Right ventricle myocardium inferior (tissue), 1 donor: ENCODE measurements around the gene KRTAP5-1. TPM values are rescaled to one million over a fixed set of nuclear protein-coding genes. Genes with fewer than 3 reads are reported as not detected.

Experiments
- ATAC-seq: fragments of 200-7000 bp; cut with Tn5 transposase; one replicate; pipeline ENCODE4 v1.9.1; 2020; ENCODE audit warnings: mild to moderate bottlenecking, moderate library complexity
- DNase-seq: peaks from one replicate; pipeline ENCODE4 v3.0.0; 2021; ENCODE audit errors: missing footprints
- intact Hi-C: fragments of 100-400 bp; cut with DNase I; formaldehyde crosslinking; loops from one replicate; pipeline ENCODE4 v1.11.0; 2022
- total RNA-seq: library from RNA; stranded (reverse); fragmentation: NEBNext Ultra II Directional; extraction: Animal tissue kit (Norgen Biotek cat#: 25700); gene quantifications from one replicate; pipeline ENCODE4 v1.2.1, GENCODE V29; 2021
- donor health status: DM: no; HTN: yes; CAD: no; lungs with severe emphysema.

The KRTAP5-1 gene
- total RNA-seq, 1 donor from 2014 or later, result not detected

DNA sequence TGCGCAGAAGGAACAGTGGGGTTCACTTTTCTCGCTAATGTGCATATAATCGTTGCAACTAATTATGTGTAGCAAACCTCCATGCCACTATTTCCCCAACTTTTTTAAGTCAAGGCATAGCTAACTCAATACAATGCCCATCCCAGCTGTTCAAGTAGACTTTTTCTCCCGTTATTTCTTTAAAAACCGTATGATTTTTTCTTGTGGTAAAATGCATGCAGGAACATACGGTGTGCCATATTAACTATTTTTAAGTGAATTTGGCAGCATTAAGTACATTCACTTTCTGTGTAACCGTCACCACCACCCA is 10.2 kb downstream of the KRTAP5-1 start:
- DNase-seq (no peak), ATAC-seq (no peak)
- intact Hi-C loops, result loop anchor here (1.0 to 5.0 kb wide), 3 partner anchors 29 to 373 kb away; no protein-coding TSS in a partner anchor

DNA sequence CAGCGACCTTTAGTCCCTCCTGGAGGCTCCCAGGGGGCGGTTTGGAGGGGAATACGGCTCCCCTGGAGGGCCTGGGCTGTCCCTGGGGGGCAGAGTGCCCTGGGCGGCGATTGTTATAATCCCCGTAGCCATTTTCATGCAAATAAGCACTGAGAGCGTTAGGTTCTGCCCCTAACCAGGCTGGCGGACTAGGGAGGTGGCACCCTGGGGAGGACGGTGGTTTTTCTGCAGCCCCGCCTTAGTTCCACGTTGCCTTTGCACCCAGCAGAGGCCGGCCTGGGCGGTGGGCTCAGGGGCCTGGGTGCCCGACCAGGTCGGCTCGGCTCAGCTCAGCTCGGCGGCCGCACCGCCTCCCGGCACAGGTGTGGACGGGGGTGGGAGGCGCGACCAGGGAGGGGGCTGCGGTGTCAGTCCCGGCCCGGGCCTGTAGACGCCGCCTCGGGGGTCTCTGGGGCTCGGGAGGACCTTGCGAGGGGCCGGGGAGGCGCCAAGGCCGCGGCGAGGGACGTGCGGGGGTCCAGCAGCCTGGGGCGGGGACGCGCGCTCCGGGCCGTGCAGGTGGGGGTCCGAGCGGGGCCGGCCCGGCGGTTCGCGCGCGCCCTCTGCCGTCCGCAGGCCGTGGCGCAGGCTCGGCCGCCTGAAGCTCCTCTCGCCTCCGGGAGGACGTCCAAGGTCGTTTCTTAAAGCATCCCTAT is 10.7 kb downstream of the KRTAP5-1 start:
- ATAC-seq (peak; percentile 64), DNase-seq (no peak)
- intact Hi-C loops, result loop anchor here (1.0 to 5.0 kb wide), 3 partner anchors 28 to 372 kb away; no protein-coding TSS in a partner anchor

DNA sequence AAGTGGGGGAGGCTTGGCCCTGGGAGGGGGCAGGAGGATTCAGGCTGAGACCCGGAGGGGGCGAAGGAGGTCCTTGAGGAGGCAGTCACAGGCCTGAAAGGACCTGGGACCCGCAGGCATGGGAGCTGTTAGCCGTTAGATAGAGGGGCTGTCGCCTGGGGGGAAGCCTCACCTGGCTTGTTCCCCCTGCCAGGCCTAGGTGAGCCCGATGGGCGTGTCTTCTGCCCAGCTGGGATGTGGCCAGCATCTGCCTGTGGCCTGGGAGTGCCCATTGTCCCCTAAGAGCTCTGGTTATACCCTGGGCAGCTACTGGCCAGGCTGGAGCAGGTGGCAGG is 11.2 kb downstream of the KRTAP5-1 start:
- intact Hi-C loops, result loop anchor here (1.0 to 5.0 kb wide), 4 partner anchors 15 to 372 kb away; no protein-coding TSS in a partner anchor
- DNase-seq (no peak), ATAC-seq (no peak)

DNA sequence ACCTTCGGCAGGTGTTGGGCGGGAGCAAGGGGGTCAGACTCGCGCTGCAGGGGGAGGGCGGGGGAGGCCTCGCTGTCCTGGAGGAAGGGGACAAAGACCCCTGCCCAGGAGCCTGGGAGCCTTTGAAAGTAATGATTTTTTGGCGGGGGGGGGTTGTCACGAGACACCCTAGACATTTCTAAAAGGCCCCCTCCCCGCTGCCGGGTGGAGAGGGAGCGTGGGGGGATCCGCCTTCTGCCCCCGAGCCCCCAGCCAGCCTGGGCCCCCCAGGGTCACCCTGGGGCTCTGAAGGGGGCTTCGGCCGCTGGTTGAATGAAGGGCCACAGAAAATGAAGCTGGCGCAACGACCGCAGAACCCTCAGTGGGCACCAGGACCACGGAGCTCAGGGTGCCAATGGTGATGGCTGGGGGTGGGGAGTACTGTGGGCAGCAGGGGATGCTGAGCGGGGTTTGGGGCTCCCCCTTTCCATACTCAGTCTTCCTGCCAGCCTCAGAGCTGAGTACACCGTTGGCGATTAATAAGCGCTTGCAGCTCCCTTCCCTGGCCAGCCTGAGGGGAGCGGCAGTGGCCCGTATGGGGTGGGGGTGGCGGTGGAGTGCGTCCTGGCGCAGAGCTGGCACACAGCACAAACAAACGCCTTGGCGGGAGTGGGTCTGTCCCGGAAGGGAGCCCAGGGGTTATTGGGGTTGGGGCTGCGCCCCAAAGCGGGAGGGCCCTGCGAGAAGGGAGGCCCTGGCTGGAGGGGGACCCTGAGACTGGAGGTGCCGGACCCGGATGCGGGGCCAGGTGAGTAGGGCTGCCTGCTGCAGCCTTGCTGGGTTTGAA is 11.8 kb downstream of the KRTAP5-1 start:
- intact Hi-C loops, result loop anchor here (2.0 to 5.0 kb wide), 3 partner anchors 14 to 371 kb away; no protein-coding TSS in a partner anchor
- ATAC-seq, result no peak
- DNase-seq, result no peak

DNA sequence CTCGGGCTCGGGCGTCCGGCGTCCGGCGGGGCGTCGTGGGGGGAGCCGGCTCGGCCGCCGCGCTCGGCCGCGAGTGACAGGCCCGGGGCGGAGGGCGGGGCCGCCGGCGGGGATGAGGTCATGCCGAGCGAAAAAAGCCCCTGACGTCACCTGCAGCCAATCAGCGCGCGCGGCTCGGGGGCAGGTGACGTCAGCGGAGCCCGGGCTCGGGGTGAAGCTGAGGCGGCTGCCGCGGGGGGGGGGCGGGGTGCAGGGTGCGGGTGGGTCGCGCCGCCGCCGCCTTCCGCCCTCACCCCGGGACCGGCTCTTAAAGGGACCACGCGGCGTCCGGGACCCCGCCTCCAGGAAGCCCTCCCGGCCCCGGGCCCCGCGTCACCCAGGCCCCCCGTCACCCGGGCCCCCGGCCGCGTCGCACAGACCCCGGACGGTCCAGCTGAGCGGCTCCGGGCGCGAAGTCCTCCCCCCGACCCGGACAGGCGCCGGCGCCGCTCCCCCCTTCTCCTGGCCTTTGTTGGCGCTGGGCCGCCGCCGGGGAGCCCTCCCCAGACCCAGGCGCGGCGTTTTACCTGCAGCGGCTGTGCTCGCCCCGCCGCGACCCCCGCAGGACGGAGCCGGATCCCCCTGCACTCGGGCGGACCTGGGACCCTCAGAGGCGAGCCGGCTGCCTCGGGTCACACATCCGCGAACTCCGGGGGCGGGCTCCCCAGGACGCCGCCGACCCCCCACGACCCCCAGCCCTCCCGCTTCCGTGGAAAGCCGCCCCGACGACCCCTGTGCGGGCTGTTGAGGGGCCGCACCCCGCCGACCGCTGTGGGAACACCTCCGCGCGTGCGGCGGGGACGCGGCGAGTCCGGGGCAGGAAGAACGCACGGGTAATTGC is 12.6 kb downstream of the KRTAP5-1 start, which contains the start of gene DUSP8:
Gene DUSP8 (minus strand): TSS at position 75 of the 880 bp plus-strand sequence. CDS start 6,445 bp downstream, outside the sequence.
- peak; percentile 95 for DNase-seq
- intact Hi-C loops, result loop anchor here (2.0 to 5.0 kb wide), 3 partner anchors 14 to 370 kb away; no protein-coding TSS in a partner anchor
- ATAC-seq, result peak; percentile 83

DNA sequence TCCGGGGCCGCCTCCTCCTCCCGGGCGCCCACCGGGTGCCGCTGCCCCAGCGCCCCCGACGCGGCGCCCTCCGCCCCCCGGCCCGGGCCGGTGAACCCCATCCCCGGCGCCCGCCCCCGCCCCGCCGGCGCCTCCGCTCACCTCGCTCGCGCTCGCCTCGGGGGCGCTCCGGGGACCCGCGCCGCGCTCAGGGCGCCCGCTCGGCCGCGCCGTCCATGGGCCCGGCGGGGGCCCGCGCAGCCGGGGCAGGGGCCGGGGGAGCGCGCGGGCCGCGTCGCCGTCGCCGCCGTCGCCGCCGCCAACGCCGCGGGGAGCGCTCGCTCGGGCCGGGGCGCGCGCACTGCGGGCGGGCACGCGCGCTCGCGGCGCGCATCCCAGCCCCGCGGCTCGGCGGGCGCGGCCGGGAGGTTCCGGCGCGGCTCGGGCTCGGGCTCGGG is 13.3 kb downstream of the KRTAP5-1 start:
- intact Hi-C loops, result loop anchor here (2.0 to 5.0 kb wide), 3 partner anchors 13 to 369 kb away; no protein-coding TSS in a partner anchor

DNA sequence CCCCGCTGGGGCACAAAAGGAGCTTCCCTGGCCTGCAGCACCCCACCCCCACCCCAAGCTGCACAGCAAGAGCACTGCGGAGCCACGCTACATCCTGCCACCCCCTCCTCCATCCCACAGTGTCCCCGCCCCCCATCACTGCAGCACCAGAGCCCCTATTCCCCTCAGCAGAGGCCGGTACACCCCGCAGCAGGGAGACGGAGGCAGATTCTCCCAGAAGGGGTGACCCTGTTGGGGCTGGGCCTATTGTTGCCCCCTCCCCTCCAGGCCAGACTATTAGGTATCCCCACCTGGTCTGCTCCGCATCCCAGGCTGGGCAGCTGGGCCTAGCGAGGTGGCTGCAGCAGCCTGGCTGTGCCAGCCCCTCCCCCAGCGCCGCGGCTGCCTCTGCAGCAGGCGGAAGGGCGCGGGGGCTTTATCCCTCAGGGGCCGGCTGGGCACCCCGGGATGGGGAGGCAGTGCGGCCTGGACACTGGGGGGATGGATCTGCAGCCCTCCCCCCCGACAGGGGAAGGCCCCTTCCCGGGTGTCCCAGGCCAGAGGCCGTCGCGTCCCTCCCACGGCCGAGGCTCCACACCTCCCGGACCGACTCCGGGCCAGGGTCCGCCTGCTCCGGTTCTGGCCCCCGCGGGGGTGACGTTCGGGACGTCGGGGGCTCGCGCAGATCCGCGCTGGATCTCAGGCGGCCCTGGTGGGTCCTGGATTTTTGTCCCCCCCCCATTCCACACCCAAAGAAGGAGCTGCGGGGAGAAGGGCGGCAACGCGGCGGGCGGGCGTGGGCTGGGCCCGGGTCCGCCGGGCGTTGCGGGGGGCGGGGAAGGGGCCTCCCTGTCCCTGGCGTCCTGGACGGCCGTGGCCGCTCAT is 14.0 kb downstream of the KRTAP5-1 start:
- ATAC-seq (no peak), DNase-seq (no peak)
- intact Hi-C loops, result loop anchor here (5.0 kb wide), 2 partner anchors 259 to 369 kb away; no protein-coding TSS in a partner anchor

More for the DNA sequence above, 13.3 kb downstream of the KRTAP5-1 start:
- DNase-seq (no peak), ATAC-seq (no peak)

DNA sequence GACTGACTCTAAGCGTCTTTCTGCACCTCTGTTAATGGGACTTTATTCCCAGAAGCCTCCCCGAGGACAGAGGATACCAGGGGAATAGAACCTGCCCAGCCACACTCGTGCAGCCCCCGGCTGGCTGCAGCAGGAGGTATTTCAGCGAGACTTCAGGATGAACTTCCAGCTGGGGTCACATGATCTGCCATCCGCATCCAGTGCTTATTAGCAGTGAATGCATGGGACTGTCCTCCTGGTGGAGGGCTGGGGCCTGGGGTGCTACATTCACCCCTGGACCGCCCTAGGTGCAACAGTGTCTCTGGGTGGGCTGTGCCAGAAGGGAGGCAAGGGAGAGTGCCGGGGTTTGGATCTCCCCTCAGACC is 14.6 kb downstream of the KRTAP5-1 start:
- DNase-seq (no peak), ATAC-seq (no peak)
- intact Hi-C loops, result loop anchor here (5.0 kb wide), 2 partner anchors 258 to 368 kb away; no protein-coding TSS in a partner anchor

DNA sequence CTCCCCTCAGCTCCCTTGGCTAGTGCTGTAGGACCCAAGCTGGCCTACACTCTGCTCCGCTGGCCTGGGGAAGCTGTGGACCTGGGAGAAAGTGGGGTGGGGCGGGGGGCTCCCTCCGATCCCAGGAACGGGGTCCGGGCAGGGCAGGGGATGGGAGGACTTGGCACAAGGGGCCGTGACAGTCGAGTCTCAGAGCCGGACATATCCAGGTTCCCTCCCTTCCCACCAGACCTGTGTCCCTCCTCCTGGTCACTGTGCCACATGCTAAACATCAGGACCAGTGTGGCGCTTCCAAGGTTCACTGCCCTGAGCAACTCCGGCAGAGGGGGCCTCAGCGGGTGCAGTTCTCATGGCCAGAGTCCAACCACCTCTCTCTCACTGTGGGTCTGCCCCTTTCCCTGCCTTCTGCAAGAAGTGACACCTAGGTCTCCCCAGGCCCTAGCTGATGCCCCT is 15.1 kb downstream of the KRTAP5-1 start:
- ATAC-seq (no peak), DNase-seq (no peak)
- intact Hi-C loops, result loop anchor here (5.0 kb wide), 2 partner anchors 258 to 368 kb away; no protein-coding TSS in a partner anchor

DNA sequence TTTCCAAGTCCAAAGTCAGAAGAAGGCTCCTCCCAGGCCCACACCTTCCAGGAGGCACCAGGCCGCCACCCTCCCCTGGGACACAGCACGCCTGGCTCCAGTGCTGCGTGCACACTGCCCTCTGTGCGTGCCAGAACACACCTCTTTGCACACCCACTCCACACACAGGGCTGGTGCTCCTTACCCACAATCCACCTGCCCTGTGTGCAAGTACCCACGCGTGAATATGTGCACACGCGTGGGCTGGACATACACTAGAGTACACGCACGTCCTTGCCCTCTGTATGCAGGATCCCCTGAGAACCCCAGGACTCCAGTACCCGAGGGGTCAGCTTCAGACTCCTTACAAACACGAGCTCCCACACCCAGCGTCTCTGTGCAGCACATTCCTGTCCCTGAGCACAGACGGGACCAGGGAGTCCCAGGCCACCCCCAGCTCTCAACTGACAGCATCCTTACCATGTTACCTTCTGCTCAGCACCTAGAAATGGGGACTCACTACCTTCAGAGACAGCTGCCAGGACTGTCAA is 15.8 kb downstream of the KRTAP5-1 start:
- intact Hi-C loops, result no loop called here
- ATAC-seq (no peak), DNase-seq (no peak)

DNA sequence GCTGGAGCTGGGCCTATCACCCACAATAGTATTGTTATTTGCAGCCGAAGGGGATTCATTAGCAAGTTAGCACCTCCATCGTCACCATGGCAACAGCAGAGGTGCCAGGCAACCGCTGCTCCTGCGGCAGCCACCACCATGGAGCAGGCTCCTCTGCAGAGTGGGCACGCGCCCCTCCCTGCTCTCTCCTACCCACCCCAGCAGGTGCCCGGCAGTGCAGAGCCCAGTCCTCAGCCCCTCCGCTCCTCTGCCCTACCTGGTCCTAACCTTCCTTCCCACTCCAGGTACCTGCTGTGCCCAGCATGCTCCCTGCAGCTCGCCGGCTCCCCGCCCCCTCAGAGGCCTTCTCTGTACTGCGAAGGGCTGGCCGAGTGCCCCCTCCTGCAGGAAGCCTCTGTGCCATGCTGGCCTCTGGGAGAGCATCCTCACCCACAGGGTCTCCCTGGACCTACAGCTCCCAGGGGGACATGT is 16.6 kb downstream of the KRTAP5-1 start:
- ATAC-seq, result no peak

DNA sequence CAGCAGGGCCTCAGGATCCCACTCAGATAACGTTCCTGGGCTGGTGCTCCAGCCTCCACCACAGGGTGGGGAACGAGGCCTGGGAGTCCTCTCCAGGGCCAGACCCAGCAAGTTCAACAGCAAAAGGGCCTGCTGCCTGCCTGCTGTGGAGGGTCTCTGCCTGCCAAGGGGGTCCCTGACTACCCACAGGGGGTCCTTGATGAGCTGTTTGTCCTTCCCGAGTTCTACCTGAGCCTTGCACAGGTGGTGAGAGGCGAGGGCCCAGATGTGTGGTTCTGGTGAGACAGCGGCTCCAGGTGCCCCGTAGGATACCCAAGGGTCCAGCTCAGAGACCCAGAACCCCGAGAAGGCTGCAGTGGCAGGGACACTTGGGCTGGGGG is 17.4 kb downstream of the KRTAP5-1 start:
- intact Hi-C loops, result no loop called here
- DNase-seq (no peak), ATAC-seq (no peak)

More for the DNA sequence above, 16.6 kb downstream of the KRTAP5-1 start:
- DNase-seq, result no peak
- intact Hi-C loops, result no loop called here

DNA sequence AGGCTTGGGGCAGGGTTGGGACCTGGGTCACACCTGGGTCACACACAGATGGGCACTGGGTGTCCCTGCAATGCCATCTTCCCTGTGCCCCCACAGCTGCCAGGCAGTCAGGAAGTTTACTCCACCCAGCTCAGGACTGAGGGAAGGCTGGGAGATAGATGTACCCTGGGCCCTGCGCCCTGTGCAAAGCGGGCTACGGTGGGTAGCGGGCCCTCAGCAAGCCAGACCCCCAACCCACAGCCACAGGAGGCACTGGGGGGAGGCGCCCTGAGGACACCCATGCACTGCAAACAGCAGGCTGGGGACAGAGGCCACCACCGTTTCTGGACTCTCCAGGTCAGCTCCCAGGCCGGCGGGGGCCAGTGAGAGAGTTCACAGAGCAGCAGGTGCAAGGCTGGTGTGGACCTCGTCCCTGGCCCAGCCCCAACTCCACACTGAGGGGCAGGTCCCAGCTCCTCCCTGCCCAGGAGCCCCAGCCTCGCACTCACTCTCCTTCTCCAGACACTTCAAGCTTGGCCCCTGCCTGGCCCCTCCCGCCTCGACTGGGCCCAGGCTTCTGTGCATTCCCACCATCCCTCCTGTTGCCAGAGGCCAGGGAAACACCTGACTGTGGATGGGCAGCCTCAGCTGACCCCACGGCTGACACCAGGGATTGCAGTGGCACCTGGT is 17.9 kb downstream of the KRTAP5-1 start:
- intact Hi-C loops, result no loop called here
- DNase-seq, result no peak
- ATAC-seq, result no peak

DNA sequence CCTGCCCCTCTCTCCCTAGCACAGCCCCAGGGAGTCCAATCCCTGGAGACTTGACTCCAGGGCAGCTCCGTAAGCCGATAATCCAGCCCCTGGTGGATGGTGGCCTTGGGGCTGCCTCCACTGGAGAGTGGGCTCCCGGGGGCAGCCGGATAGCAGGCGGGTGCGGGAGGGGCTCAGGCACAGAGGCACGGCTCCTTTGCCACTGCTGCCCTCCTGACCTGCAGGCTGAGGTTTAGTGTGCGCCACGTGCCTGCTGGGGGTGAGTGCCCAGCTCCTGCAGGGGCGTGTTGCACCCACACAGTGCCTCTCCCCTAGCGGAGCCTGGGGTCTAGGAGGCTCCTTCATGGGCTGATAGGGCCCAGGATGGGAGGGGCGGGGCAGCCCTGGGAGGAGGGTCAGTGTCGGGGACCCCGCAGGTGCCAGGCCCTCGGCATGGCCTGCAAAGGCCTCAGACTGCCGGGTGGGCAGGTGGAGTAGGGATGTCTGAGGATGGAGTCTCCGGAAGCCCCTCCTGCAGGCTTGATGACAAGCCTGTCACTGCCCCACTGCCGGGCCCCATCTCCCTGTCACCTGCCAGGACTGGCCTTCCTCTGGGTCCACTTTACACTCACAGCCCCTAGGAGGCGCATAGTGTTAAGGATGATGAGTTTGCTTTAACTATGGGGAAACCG is 18.6 kb downstream of the KRTAP5-1 start:
- DNase-seq, result no peak
- intact Hi-C loops, result no loop called here
- ATAC-seq, result no peak

DNA sequence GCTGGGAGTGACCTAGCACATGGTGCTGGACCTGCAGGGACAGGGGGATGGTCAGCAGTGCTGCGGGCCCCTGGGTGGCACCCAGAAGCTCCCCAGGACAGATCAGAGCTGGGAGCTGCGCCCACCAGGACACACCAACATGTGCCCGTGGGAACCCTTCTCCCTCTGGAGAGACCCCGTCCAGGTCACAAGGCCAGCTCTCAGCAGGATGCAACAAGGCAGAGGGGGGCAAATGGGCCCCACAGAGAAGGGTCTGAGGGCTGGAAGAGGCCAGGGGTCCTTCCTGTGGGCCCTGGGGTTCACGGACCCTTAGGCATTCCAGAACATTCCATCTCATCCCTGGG is 19.2 kb downstream of the KRTAP5-1 start:
- intact Hi-C loops, result no loop called here
- ATAC-seq, result no peak
- DNase-seq, result no peak

DNA sequence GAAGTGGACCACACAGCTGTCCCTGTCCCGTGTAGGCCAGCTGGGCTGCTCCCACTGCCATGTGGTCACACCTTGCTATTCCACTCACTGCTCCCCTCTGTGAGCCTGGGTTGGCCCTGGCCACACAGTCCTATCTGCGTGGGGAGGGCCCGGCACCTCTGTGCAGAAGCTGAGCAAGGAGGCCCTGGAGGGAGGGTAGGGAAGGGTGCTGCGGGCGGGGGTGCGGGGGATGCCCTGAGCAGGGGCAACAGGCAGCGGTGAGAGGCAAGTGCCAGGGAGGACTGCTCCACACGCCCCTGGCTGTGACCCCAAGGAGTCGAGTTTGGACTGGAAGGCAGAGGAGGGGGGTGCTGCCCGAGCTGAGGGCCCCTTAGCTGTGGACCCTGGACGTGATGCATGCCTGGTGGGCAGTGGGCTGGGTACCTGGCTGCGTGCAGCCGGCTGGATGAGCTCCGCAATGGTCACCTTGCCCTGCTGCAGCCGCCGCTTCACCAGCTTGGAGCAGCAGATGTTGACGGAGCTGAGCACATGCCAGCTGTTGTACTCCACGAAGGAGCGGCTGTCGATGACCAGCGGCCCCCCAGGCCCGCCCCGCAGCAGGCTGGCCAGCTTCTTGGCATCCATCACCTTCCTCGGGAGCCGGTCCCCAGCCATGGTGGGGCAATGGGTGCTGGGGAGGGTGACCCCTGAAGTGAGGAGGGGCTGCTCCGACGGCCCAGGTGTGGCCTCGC is 19.7 kb downstream of the KRTAP5-1 start:
- ATAC-seq (no peak), DNase-seq (peak; percentile 66)
- intact Hi-C loops, result no loop called here
